CD14-positive monocyte (primary cell): ENCODE results near the gene TCF25. TPM values are rescaled to one million over a fixed set of nuclear protein-coding genes. Genes with fewer than 3 reads are reported as not detected.

Experiments used
- DNase-seq, 3 donors: peaks; one replicate each; pipeline ENCODE4 v3.0.0-alpha.2; 2011 to 2022
- H2AFZ ChIP-seq: 2 replicates; pipeline ENCODE4 v1.6.0; 2012; ENCODE audit warnings: mild to moderate bottlenecking, low read depth, low read length, inconsistent platforms; ENCODE audit not compliant: insufficient read depth, poor library complexity, severe bottlenecking
- H3K27ac ChIP-seq, 2 donors: 1 replicate in 1 of 2; 2 replicates in 1 of 2; pipeline ENCODE4 v1.5.1; 2012 to 2013; ENCODE audit warnings: low read length in 2 of 2, control low read depth in 1 of 2, inconsistent platforms in 1 of 2, low read depth in 1 of 2, mild to moderate bottlenecking in 1 of 2
- H3K27me3 ChIP-seq, 2 donors: one replicate each; pipeline versions ENCODE4 v1.6.0 to v1.6.1; 2011 to 2013; ENCODE audit warnings: low read length in 2 of 2; ENCODE audit not compliant: control insufficient read depth in 2 of 2, insufficient read depth in 2 of 2
- H3K36me3 ChIP-seq, 2 donors: replicated peaks in 1 of 2; 1 replicate in 1 of 2; 2 replicates in 1 of 2; pipeline versions ENCODE4 v1.5.1 to v1.6.1; 2012 to 2013; ENCODE audit warnings: low read length in 2 of 2, control low read depth in 1 of 2, inconsistent platforms in 1 of 2, mild to moderate bottlenecking in 1 of 2; ENCODE audit not compliant: insufficient read depth in 2 of 2, control insufficient read depth in 1 of 2
- H3K4me1 ChIP-seq, 2 donors: 1 replicate in 1 of 2; 2 replicates in 1 of 2; pipeline versions ENCODE4 v1.5.1 to v1.6.1; 2012 to 2013; ENCODE audit warnings: low read length in 2 of 2, control low read depth in 1 of 2, inconsistent platforms in 1 of 2, mild to moderate bottlenecking in 1 of 2, moderate library complexity in 1 of 2; ENCODE audit not compliant: insufficient read depth in 2 of 2, control insufficient read depth in 1 of 2
- H3K4me2 ChIP-seq: replicated peaks from 2 replicates; pipeline ENCODE3; 2012; ENCODE audit warnings: low read length, moderate library complexity, mild to moderate bottlenecking; ENCODE audit not compliant: poor library complexity, severe bottlenecking; ENCODE audit errors: extremely low read depth
- H3K4me3 ChIP-seq, 3 experiments: fragments of 200-600 bp in 1 of 3; sonication (generic) in 1 of 3; replicated peaks in 1 of 3; 1 replicate in 2 of 3; 2 replicates in 1 of 3; pipeline ENCODE4 v1.5.1; 2011 to 2013; ENCODE audit warnings: low read length in 3 of 3, mild to moderate bottlenecking in 3 of 3, control low read depth in 2 of 3, low read depth in 2 of 3, inconsistent platforms in 1 of 3, moderate library complexity in 1 of 3
- H3K79me2 ChIP-seq: 2 replicates; pipeline ENCODE4 v1.6.0; 2012; ENCODE audit warnings: mild to moderate bottlenecking, control low read depth, inconsistent platforms, low read length, moderate library complexity; ENCODE audit not compliant: insufficient read depth
- H3K9ac ChIP-seq: 2 replicates; pipeline ENCODE4 v1.6.0; 2017; ENCODE audit warnings: low read length, mild to moderate bottlenecking; ENCODE audit not compliant: insufficient read depth, poor library complexity, severe bottlenecking
- H3K9me3 ChIP-seq, 2 donors: replicated peaks in 1 of 2; 1 replicate in 1 of 2; 2 replicates in 1 of 2; pipeline versions ENCODE4 v1.5.1 to v1.6.1; 2012 to 2013; ENCODE audit warnings: low read length in 2 of 2, control low read depth in 1 of 2; ENCODE audit not compliant: control insufficient read depth in 1 of 2, insufficient read depth in 1 of 2
- H4K20me1 ChIP-seq: 2 replicates; pipeline ENCODE4 v1.6.0; 2012; ENCODE audit warnings: mild to moderate bottlenecking, low read length, control low read depth, moderate library complexity; ENCODE audit not compliant: insufficient read depth
- H3K27ac Mint-ChIP-seq, 7 donors: one replicate each; pipeline ENCODE4 v1.8.0; 2020; ENCODE audit warnings: mild to moderate bottlenecking in 7 of 7, mixed read lengths in 7 of 7, moderate library complexity in 6 of 7, inconsistent platforms in 2 of 7
- H3K27me3 Mint-ChIP-seq, 3 donors: one replicate each; pipeline ENCODE4 v1.8.0; 2021 to 2022; ENCODE audit warnings: low read depth in 3 of 3, mild to moderate bottlenecking in 3 of 3, mixed read lengths in 3 of 3, moderate library complexity in 3 of 3, inconsistent platforms in 1 of 3
- H3K36me3 Mint-ChIP-seq, 2 donors: one replicate each; pipeline ENCODE4 v1.8.0; 2020; ENCODE audit warnings: mixed read lengths in 2 of 2, inconsistent platforms in 1 of 2, mild to moderate bottlenecking in 1 of 2
- H3K4me1 Mint-ChIP-seq: one replicate; pipeline ENCODE4 v1.8.0; 2020; ENCODE audit warnings: mild to moderate bottlenecking, mixed read lengths
- H3K4me3 Mint-ChIP-seq, 2 donors: one replicate each; pipeline ENCODE4 v1.8.0; 2020; ENCODE audit warnings: mild to moderate bottlenecking in 2 of 2, mixed read lengths in 2 of 2, moderate library complexity in 1 of 2
- H3K9me3 Mint-ChIP-seq, 7 donors: one replicate each; pipeline ENCODE4 v1.8.0; 2020 to 2022; ENCODE audit warnings: mixed read lengths in 7 of 7, mild to moderate bottlenecking in 6 of 7, moderate library complexity in 6 of 7, inconsistent platforms in 2 of 7
- WGBS: methylation state at CpG from one replicate; pipeline ENCODE4 v1.1.5; 2013; ENCODE audit warnings: missing lambda C conversion rate; ENCODE audit not compliant: insufficient coverage; 5-methylcytosine and 5-hydroxymethylcytosine counted together
- intact Hi-C, 2 donors: fragments of 100-400 bp; cut with micrococcal nuclease; formaldehyde crosslinking; loops; one replicate each; pipeline versions ENCODE4 v1.15.0 to v1.15.1; 2023
- polyA plus RNA-seq, 3 donors: library from polyadenylated mRNA; depleted of rRNA in 1 of 3; unstranded in 2 of 3; stranded (reverse) in 1 of 3; fragments of 300-500 nt in 2 of 3; fragments of >200 nt in 1 of 3; fragmentation: Illumina TruSeq in 2 of 3; gene quantifications; 1 replicate in 2 of 3; 2 replicates in 1 of 3; pipeline ENCODE4 v1.2.3, GENCODE V29; 2012 to 2021
- TF ChIP-seq, protein P1 (sequence below): fragments of 200-600 bp; IDR thresholded peaks from one replicate; pipeline ENCODE4 v1.8.0; 2022; ENCODE audit warnings: antibody characterized with exemption, mild to moderate bottlenecking

TCF25 gene
- polyA plus RNA-seq, 3 donors: 98.0 to 231 (median 114) TPM

DNA sequence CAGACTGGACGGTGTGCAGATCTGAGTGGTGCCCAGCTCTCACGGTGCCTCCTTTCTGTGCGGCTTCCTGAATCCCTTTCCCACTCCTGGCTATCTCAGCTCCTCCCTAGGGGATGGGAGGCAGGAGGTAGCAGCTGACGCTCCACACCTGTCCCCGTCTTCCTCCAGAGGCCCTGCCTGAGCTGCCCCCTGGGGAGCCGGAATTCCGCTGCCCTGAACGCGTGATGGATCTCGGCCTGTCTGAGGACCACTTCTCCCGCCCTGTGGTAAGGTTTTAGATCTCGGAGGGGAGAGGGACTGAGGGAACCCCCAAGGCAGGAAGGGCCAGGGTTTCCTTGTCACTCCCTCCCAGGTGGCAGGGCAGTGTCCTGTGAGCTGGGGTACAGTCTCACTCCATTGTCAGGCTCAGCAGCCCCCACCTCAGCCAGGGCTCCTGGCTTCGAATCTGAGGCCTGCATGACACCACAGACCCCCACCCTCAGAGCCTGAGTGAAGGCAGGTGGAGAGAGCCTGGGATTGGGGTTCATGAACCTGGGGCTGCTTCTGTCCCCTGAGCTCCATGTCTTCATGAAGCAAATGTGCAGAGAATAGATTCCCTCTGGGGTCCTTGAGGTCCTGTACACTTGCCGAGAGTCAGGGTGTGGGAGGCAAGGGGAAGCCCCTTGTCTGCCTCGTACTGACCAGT is 81.8 kb downstream of the TCF25 start:
- H3K9me3 ChIP-seq: no peaks in the 10 kb centered on the region
- peaks cover 40% of the 10 kb centered on the region for H3K79me2 ChIP-seq
- H2AFZ ChIP-seq: no peak overlapping the region
- Mint-ChIP-seq H3K4me1 (peaks cover 73% of the 10 kb centered on the region), H3K36me3 (peaks cover 39 to 63% of the 10 kb centered on the region in 2 donors), H3K27ac (peak overlapping the region in 2 of 7 donors; percentile 20 to 81), H3K9me3 (peaks cover 0 to 3% (median 0%) of the 10 kb centered on the region in 7 donors), H3K4me3 (no peak overlapping the region), H3K27me3 (peaks cover 0 to 10% (median 5%) of the 10 kb centered on the region in 3 donors)
- 97% methylated on average over 9 of the region's 15 CpGs for WGBS
- H3K9ac ChIP-seq: no peak overlapping the region
- peaks cover 62 to 71% of the 10 kb centered on the region in 2 donors for H3K4me1 ChIP-seq
- DNase-seq: no peak
- intact Hi-C loops: no loop called here
- H3K4me3 ChIP-seq: no peak overlapping the region
- H4K20me1 ChIP-seq: peaks cover 37% of the 10 kb centered on the region
- H3K4me2 ChIP-seq: no peak overlapping the region
- peak overlapping the region; percentile 14 to 66 for H3K27ac ChIP-seq
- peaks cover 12 to 26% of the 10 kb centered on the region in 2 donors for H3K36me3 ChIP-seq
- H3K27me3 ChIP-seq: no peaks in the 10 kb centered on the region
- TF ChIP-seq, protein P1, sequence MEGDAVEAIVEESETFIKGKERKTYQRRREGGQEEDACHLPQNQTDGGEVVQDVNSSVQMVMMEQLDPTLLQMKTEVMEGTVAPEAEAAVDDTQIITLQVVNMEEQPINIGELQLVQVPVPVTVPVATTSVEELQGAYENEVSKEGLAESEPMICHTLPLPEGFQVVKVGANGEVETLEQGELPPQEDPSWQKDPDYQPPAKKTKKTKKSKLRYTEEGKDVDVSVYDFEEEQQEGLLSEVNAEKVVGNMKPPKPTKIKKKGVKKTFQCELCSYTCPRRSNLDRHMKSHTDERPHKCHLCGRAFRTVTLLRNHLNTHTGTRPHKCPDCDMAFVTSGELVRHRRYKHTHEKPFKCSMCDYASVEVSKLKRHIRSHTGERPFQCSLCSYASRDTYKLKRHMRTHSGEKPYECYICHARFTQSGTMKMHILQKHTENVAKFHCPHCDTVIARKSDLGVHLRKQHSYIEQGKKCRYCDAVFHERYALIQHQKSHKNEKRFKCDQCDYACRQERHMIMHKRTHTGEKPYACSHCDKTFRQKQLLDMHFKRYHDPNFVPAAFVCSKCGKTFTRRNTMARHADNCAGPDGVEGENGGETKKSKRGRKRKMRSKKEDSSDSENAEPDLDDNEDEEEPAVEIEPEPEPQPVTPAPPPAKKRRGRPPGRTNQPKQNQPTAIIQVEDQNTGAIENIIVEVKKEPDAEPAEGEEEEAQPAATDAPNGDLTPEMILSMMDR: no peak

DNA sequence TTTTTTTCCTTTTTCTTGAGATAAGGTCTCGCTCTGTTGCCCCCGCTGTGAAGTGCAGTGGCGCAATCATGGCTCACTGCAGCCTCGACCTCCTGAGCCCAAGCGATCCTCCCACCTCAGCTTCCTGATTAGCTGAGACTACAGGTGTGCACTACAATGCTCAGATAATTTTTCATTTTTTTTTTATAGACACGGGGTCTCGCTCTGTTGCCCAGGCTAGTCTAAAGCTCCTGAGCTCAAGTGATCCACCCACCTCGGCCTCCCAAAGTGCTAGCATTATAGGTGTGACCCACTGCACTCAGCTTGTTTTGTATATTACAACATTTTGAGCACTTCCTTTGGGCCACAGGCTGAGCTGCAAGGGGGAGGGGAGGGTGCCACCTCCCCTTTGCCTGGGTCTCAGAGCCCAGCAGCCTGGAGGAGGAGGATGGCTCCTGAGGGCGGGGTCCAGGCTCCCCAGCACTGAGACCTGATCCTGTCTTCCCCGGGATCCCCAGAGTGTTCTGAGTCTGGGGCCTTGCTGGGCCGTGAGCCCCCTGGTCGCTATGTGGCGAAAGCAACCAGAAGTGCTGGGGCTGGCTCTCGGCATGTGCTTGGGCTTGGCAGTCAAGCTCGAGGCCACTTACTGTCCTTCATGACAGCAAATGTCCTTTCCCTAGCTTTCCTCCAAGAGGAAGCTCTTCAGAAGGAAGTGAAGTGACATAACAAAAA is 83.3 kb downstream of the TCF25 start:
- Histone ChIP-seq H3K4me2 (peak overlapping the region; percentile 80), H2AFZ (peak overlapping the region; percentile 58), H3K27me3 (no peaks in the 10 kb centered on the region), H3K4me1 (peaks cover 62 to 71% of the 10 kb centered on the region in 2 donors), H3K9me3 (no peaks in the 10 kb centered on the region), H3K4me3 (peak overlapping the region; percentile 48 to 83 (median 56)), H3K36me3 (peaks cover 25 to 41% of the 10 kb centered on the region in 2 donors), H3K27ac (peak overlapping the region; percentile 66 to 81), H3K9ac (peak overlapping the region; percentile 71), H3K79me2 (peaks cover 55% of the 10 kb centered on the region), H4K20me1 (peaks cover 52% of the 10 kb centered on the region)
- peaks cover 71% of the 10 kb centered on the region for H3K4me1 Mint-ChIP-seq
- peak; percentile 41 to 73 (median 69) for DNase-seq
- peak overlapping the region; percentile 90 to 93 for H3K4me3 Mint-ChIP-seq
- peak overlapping the region; percentile 83 to 93 (median 91) for H3K27ac Mint-ChIP-seq
- TF ChIP-seq, protein P1: no peak
- peaks cover 0 to 3% (median 0%) of the 10 kb centered on the region in 7 donors for H3K9me3 Mint-ChIP-seq
- H3K27me3 Mint-ChIP-seq: peaks cover 0 to 7% (median 0%) of the 10 kb centered on the region in 3 donors
- H3K36me3 Mint-ChIP-seq: peaks cover 49 to 72% of the 10 kb centered on the region in 2 donors
- intact Hi-C loops: no loop called here
- 46% methylated on average over 13 of the region's 15 CpGs for WGBS
